Stimulated activated effector memory CD8-positive, alpha-beta T cell treated with anti-CD3 and anti-CD28 coated beads, Interleukin-12 subunit alpha, Interleukin-12 subunit beta, amount 100 ng/mL, for 72 hours (primary cell): ENCODE results near the gene CAMK2D.

Experiments used
- ATAC-seq: fragments of 150-1000 bp; cut with Tn5 transposase; 2 replicates; pipeline ENCODE4 v1.10.0; 2021
- DNase-seq, 2 donors: peaks; one replicate each; pipeline ENCODE4 v3.0.0; 2021 to 2022; ENCODE audit warnings: low spot score in 2 of 2
- H3K27ac Mint-ChIP-seq: one replicate; pipeline ENCODE4 v1.8.0; 2022; ENCODE audit warnings: mild to moderate bottlenecking, mixed read lengths
- H3K36me3 Mint-ChIP-seq: one replicate; pipeline ENCODE4 v1.8.0; 2022; ENCODE audit warnings: mild to moderate bottlenecking, mixed read lengths
- H3K4me1 Mint-ChIP-seq: one replicate; pipeline ENCODE4 v1.8.0; 2022; ENCODE audit warnings: mixed read lengths
- H3K4me3 Mint-ChIP-seq: one replicate; pipeline ENCODE4 v1.8.0; 2022; ENCODE audit warnings: mild to moderate bottlenecking, mixed read lengths
- H3K9me3 Mint-ChIP-seq: one replicate; pipeline ENCODE4 v1.8.0; 2022; ENCODE audit warnings: mixed read lengths

CAMK2D gene

GRCh38 chr4:113524096-113524495 lies 237.4 kb downstream of the CAMK2D start:
- peak; percentile 66 for ATAC-seq
- no peak overlapping the region for H3K4me3 Mint-ChIP-seq
- H3K9me3 Mint-ChIP-seq: no peaks in the 10 kb centered on the region
- no peak overlapping the region for H3K27ac Mint-ChIP-seq
- H3K4me1 Mint-ChIP-seq: peaks cover 13% of the 10 kb centered on the region
- H3K36me3 Mint-ChIP-seq: peaks cover 85% of the 10 kb centered on the region
- no peak for DNase-seq

GRCh38 chr4:113522433-113522832 lies 239.1 kb downstream of the CAMK2D start:
- Mint-ChIP-seq H3K27ac (no peak overlapping the region), H3K9me3 (no peaks in the 10 kb centered on the region), H3K4me3 (no peak overlapping the region), H3K4me1 (peaks cover 13% of the 10 kb centered on the region), H3K36me3 (peaks cover 87% of the 10 kb centered on the region)
- no peak for DNase-seq
- ATAC-seq: no peak

- H3K4me1 Mint-ChIP-seq: no peaks in the 10 kb centered on the region
- ATAC-seq: no peak
- no peak overlapping the region for H3K27ac Mint-ChIP-seq
- peaks cover 89% of the 10 kb centered on the region for H3K36me3 Mint-ChIP-seq
- no peak overlapping the region for H3K4me3 Mint-ChIP-seq
- H3K9me3 Mint-ChIP-seq: no peaks in the 10 kb centered on the region
- no peak for DNase-seq
These were observed 248.2 kb downstream of the CAMK2D start for GRCh38 chr4:113513382-113513781.

GRCh38 chr4:113512880-113513279 lies 248.7 kb downstream of the CAMK2D start:
- Mint-ChIP-seq H3K4me1 (no peaks in the 10 kb centered on the region), H3K36me3 (peaks cover 89% of the 10 kb centered on the region), H3K27ac (no peak overlapping the region), H3K9me3 (no peaks in the 10 kb centered on the region), H3K4me3 (no peak overlapping the region)
- DNase-seq: no peak
- ATAC-seq: no peak

- Mint-ChIP-seq H3K4me3 (no peak overlapping the region), H3K36me3 (peaks cover 89% of the 10 kb centered on the region), H3K27ac (no peak overlapping the region), H3K4me1 (no peaks in the 10 kb centered on the region), H3K9me3 (no peaks in the 10 kb centered on the region)
- DNase-seq (no peak), ATAC-seq (no peak)
These were observed 249.6 kb downstream of the CAMK2D start for GRCh38 chr4:113511944-113512343.

GRCh38 chr4:113509851-113510250 lies 251.7 kb downstream of the CAMK2D start:
- Mint-ChIP-seq H3K9me3 (no peaks in the 10 kb centered on the region), H3K4me3 (no peak overlapping the region), H3K4me1 (no peaks in the 10 kb centered on the region), H3K27ac (no peak overlapping the region), H3K36me3 (peaks cover 81% of the 10 kb centered on the region)
- ATAC-seq: no peak
- DNase-seq: no peak

GRCh38 chr4:113505044-113505443 lies 256.5 kb downstream of the CAMK2D start:
- peaks cover 81% of the 10 kb centered on the region for H3K36me3 Mint-ChIP-seq
- no peak overlapping the region for H3K4me3 Mint-ChIP-seq
- DNase-seq (no peak), ATAC-seq (no peak)
- no peaks in the 10 kb centered on the region for H3K9me3 Mint-ChIP-seq
- no peaks in the 10 kb centered on the region for H3K4me1 Mint-ChIP-seq
- no peak overlapping the region for H3K27ac Mint-ChIP-seq

- ATAC-seq: no peak
- Mint-ChIP-seq H3K36me3 (peaks cover 80% of the 10 kb centered on the region), H3K4me1 (no peaks in the 10 kb centered on the region), H3K4me3 (no peak overlapping the region), H3K9me3 (no peaks in the 10 kb centered on the region), H3K27ac (no peak overlapping the region)
- DNase-seq: no peak
These were observed 257.1 kb downstream of the CAMK2D start for GRCh38 chr4:113504422-113504821.

- ATAC-seq (no peak), DNase-seq (no peak)
- H3K36me3 Mint-ChIP-seq: peaks cover 79% of the 10 kb centered on the region
- H3K4me3 Mint-ChIP-seq: no peak overlapping the region
- no peaks in the 10 kb centered on the region for H3K4me1 Mint-ChIP-seq
- H3K9me3 Mint-ChIP-seq: no peaks in the 10 kb centered on the region
- H3K27ac Mint-ChIP-seq: no peak overlapping the region
These were observed 257.8 kb downstream of the CAMK2D start for GRCh38 chr4:113503691-113504090.

GRCh38 chr4:113502906-113503305 lies 258.6 kb downstream of the CAMK2D start:
- H3K27ac Mint-ChIP-seq: no peak overlapping the region
- H3K4me1 Mint-ChIP-seq: no peaks in the 10 kb centered on the region
- peaks cover 79% of the 10 kb centered on the region for H3K36me3 Mint-ChIP-seq
- ATAC-seq (no peak), DNase-seq (no peak)
- H3K4me3 Mint-ChIP-seq: no peak overlapping the region
- H3K9me3 Mint-ChIP-seq: no peaks in the 10 kb centered on the region

- Mint-ChIP-seq H3K4me1 (no peaks in the 10 kb centered on the region), H3K9me3 (no peaks in the 10 kb centered on the region), H3K36me3 (peaks cover 79% of the 10 kb centered on the region), H3K4me3 (no peak overlapping the region), H3K27ac (peak overlapping the region; percentile 23)
- ATAC-seq (no peak), DNase-seq (no peak)
These were observed 259.1 kb downstream of the CAMK2D start for GRCh38 chr4:113502476-113502875.

GRCh38 chr4:113500424-113500823 lies 261.1 kb downstream of the CAMK2D start:
- no peak overlapping the region for H3K27ac Mint-ChIP-seq
- peaks cover 85% of the 10 kb centered on the region for H3K36me3 Mint-ChIP-seq
- ATAC-seq: no peak
- no peaks in the 10 kb centered on the region for H3K9me3 Mint-ChIP-seq
- no peaks in the 10 kb centered on the region for H3K4me1 Mint-ChIP-seq
- no peak for DNase-seq
- H3K4me3 Mint-ChIP-seq: no peak overlapping the region

GRCh38 chr4:113499696-113500095 lies 261.8 kb downstream of the CAMK2D start:
- H3K4me1 Mint-ChIP-seq: no peaks in the 10 kb centered on the region
- ATAC-seq: no peak
- no peak overlapping the region for H3K4me3 Mint-ChIP-seq
- H3K9me3 Mint-ChIP-seq: no peaks in the 10 kb centered on the region
- no peak overlapping the region for H3K27ac Mint-ChIP-seq
- H3K36me3 Mint-ChIP-seq: peaks cover 91% of the 10 kb centered on the region
- no peak for DNase-seq

GRCh38 chr4:113499166-113499565 lies 262.4 kb downstream of the CAMK2D start:
- no peak overlapping the region for H3K27ac Mint-ChIP-seq
- H3K4me3 Mint-ChIP-seq: no peak overlapping the region
- no peaks in the 10 kb centered on the region for H3K9me3 Mint-ChIP-seq
- DNase-seq: no peak
- H3K36me3 Mint-ChIP-seq: peaks cover 89% of the 10 kb centered on the region
- ATAC-seq: no peak
- no peaks in the 10 kb centered on the region for H3K4me1 Mint-ChIP-seq

- no peaks in the 10 kb centered on the region for H3K9me3 Mint-ChIP-seq
- peaks cover 77% of the 10 kb centered on the region for H3K36me3 Mint-ChIP-seq
- no peaks in the 10 kb centered on the region for H3K4me1 Mint-ChIP-seq
- DNase-seq (no peak), ATAC-seq (no peak)
- no peak overlapping the region for H3K4me3 Mint-ChIP-seq
- no peak overlapping the region for H3K27ac Mint-ChIP-seq
These were observed 264.2 kb downstream of the CAMK2D start for GRCh38 chr4:113497154-113497884.

- H3K36me3 Mint-ChIP-seq: peaks cover 72% of the 10 kb centered on the region
- H3K9me3 Mint-ChIP-seq: no peaks in the 10 kb centered on the region
- H3K4me3 Mint-ChIP-seq: no peak overlapping the region
- ATAC-seq: no peak
- DNase-seq: no peak
- no peak overlapping the region for H3K27ac Mint-ChIP-seq
- no peaks in the 10 kb centered on the region for H3K4me1 Mint-ChIP-seq
These were observed 264.8 kb downstream of the CAMK2D start for GRCh38 chr4:113496698-113497097.

- H3K4me1 Mint-ChIP-seq: no peaks in the 10 kb centered on the region
- H3K27ac Mint-ChIP-seq: no peak overlapping the region
- H3K36me3 Mint-ChIP-seq: peaks cover 66% of the 10 kb centered on the region
- no peaks in the 10 kb centered on the region for H3K9me3 Mint-ChIP-seq
- H3K4me3 Mint-ChIP-seq: no peak overlapping the region
- ATAC-seq (no peak), DNase-seq (no peak)
These were observed 265.7 kb downstream of the CAMK2D start for GRCh38 chr4:113495790-113496189.
